HL-60 (cell line): ENCODE measurements around the gene HOXD3.

ENCODE experiments used
- TF ChIP-seq, protein P1 (sequence below): IDR thresholded peaks from one replicate; pipeline ENCODE4 v1.5.1; 2011; ENCODE audit warnings: low read length, control low read depth, inconsistent platforms; ENCODE audit not compliant: insufficient read depth
- TF ChIP-seq, protein P2 (sequence below): IDR thresholded peaks from 2 replicates; pipeline ENCODE4 v1.6.1; 2012; ENCODE audit warnings: low read depth; ENCODE audit not compliant: insufficient replicate concordance

DNA sequence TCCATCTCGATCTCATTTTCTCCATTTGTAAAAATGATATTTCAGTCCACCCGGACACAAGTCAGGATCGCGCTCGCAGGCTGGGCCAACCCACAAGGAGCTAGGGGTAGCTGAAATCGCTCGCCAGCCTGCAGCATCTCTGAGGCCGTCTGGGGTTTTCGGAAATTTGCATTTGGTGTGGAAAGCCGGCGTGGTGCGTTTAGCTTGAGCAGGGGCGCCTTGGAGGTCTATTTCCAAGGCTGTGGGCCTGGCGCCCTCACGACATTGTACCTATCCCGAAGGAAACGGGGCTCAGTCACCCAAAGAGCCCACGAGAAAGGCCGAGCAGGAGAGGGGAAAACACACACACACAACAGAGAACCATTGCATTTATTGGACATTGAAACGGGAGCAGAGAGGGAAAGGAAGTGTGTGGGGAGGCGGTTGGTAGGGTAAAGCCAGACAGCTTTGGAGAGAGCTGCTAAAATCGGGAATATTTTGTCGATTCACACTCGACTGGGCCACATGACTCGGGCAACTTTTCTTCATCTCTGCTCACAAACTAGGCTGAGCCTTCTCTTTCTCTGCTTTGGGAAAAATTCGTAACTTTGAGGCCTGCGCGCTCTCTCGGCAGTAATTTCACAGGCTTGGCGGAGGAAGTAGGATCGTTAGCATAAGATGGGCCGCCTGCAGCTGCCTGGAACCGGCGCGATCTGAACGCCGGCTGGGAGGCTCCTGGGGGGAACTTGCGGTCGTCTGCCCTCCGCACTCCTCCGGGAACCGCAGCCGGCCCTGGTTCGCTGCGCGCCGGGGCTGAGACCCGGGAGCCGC, 28.7 kb upstream of the HOXD3 start:
- TF ChIP-seq, protein P1, sequence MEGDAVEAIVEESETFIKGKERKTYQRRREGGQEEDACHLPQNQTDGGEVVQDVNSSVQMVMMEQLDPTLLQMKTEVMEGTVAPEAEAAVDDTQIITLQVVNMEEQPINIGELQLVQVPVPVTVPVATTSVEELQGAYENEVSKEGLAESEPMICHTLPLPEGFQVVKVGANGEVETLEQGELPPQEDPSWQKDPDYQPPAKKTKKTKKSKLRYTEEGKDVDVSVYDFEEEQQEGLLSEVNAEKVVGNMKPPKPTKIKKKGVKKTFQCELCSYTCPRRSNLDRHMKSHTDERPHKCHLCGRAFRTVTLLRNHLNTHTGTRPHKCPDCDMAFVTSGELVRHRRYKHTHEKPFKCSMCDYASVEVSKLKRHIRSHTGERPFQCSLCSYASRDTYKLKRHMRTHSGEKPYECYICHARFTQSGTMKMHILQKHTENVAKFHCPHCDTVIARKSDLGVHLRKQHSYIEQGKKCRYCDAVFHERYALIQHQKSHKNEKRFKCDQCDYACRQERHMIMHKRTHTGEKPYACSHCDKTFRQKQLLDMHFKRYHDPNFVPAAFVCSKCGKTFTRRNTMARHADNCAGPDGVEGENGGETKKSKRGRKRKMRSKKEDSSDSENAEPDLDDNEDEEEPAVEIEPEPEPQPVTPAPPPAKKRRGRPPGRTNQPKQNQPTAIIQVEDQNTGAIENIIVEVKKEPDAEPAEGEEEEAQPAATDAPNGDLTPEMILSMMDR, result no peak
- TF ChIP-seq, protein P2, sequence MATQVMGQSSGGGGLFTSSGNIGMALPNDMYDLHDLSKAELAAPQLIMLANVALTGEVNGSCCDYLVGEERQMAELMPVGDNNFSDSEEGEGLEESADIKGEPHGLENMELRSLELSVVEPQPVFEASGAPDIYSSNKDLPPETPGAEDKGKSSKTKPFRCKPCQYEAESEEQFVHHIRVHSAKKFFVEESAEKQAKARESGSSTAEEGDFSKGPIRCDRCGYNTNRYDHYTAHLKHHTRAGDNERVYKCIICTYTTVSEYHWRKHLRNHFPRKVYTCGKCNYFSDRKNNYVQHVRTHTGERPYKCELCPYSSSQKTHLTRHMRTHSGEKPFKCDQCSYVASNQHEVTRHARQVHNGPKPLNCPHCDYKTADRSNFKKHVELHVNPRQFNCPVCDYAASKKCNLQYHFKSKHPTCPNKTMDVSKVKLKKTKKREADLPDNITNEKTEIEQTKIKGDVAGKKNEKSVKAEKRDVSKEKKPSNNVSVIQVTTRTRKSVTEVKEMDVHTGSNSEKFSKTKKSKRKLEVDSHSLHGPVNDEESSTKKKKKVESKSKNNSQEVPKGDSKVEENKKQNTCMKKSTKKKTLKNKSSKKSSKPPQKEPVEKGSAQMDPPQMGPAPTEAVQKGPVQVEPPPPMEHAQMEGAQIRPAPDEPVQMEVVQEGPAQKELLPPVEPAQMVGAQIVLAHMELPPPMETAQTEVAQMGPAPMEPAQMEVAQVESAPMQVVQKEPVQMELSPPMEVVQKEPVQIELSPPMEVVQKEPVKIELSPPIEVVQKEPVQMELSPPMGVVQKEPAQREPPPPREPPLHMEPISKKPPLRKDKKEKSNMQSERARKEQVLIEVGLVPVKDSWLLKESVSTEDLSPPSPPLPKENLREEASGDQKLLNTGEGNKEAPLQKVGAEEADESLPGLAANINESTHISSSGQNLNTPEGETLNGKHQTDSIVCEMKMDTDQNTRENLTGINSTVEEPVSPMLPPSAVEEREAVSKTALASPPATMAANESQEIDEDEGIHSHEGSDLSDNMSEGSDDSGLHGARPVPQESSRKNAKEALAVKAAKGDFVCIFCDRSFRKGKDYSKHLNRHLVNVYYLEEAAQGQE, result no peak
